Lung (tissue), 12 donors: ENCODE results near the gene CIAO1. TPM values are rescaled to one million over a fixed set of nuclear protein-coding genes. Genes with fewer than 3 reads are reported as not detected.

Source experiments
- ATAC-seq: fragments of 200-7000 bp; cut with Tn5 transposase; one replicate; pipeline ENCODE4 v1.9.1; 2020; ENCODE audit warnings: moderate number of reproducible peaks; ENCODE audit not compliant: insufficient read depth, low FRiP score
- DNase-seq, 3 donors: peaks; one replicate each; pipeline ENCODE4 v3.0.0-alpha.2; 2013 to 2017
- H3K27ac ChIP-seq, 2 donors: one replicate each; pipeline ENCODE4 v1.5.1; 2013; ENCODE audit warnings: mild to moderate bottlenecking in 2 of 2, moderate library complexity in 2 of 2, control low read depth in 1 of 2, inconsistent platforms in 1 of 2, low read depth in 1 of 2, low read length in 1 of 2
- H3K27me3 ChIP-seq, 3 donors: one replicate each; pipeline ENCODE4 v1.5.1; 2013; ENCODE audit warnings: low read length in 2 of 3; ENCODE audit not compliant: control insufficient read depth in 3 of 3, insufficient read depth in 3 of 3
- H3K36me3 ChIP-seq, 4 donors: one replicate each; pipeline ENCODE4 v1.5.1; 2013; ENCODE audit warnings: low read length in 4 of 4, mild to moderate bottlenecking in 1 of 4, moderate library complexity in 1 of 4; ENCODE audit not compliant: control insufficient read depth in 4 of 4, insufficient read depth in 4 of 4
- H3K4me1 ChIP-seq, 5 donors: one replicate each; pipeline ENCODE4 v1.5.1; 2013; ENCODE audit warnings: low read length in 5 of 5, mild to moderate bottlenecking in 2 of 5, moderate library complexity in 1 of 5; ENCODE audit not compliant: control insufficient read depth in 5 of 5, insufficient read depth in 5 of 5
- H3K4me3 ChIP-seq: one replicate; pipeline ENCODE4 v1.5.1; 2013; ENCODE audit warnings: mild to moderate bottlenecking, control low read depth, moderate library complexity
- H3K9ac ChIP-seq, 2 donors: one replicate each; pipeline ENCODE4 v1.5.1; 2013; ENCODE audit warnings: low read length in 2 of 2, control low read depth in 1 of 2; ENCODE audit not compliant: insufficient read depth in 1 of 2
- H3K9me3 ChIP-seq, 4 donors: one replicate each; pipeline ENCODE4 v1.5.1; 2013; ENCODE audit warnings: low read length in 3 of 4, mild to moderate bottlenecking in 1 of 4, moderate library complexity in 1 of 4; ENCODE audit not compliant: control insufficient read depth in 4 of 4, insufficient read depth in 3 of 4
- WGBS, 2 donors: extraction: QIAGEN DNeasy Blood & Tissue Kit; methylation state at CpG; one replicate each; pipeline ENCODE4 v1.1.7; 2013; 5-methylcytosine and 5-hydroxymethylcytosine counted together
- polyA plus RNA-seq, 2 donors: library from polyadenylated mRNA; stranded (reverse); fragments of 200-250 nt; gene quantifications; one replicate each; pipeline ENCODE4 v1.2.1, GENCODE V29; 2013
- total RNA-seq, 2 donors: library from RNA; depleted of rRNA in 1 of 2; stranded (reverse); fragments of >200 nt in 1 of 2; gene quantifications; one replicate each; pipeline ENCODE4 v1.2.1, GENCODE V29; 2014 to 2021
- TF ChIP-seq, protein P1 (sequence below): IDR thresholded peaks from 2 replicates; pipeline ENCODE4 v1.5.1; 2012; ENCODE audit warnings: mild to moderate bottlenecking; ENCODE audit errors: control extremely low read depth, extremely low read depth
- donor health status: control.
- donor health status: control.
- donor health status: Bipolar disorder and iron deficiency.
- donor health status: healthy.
- donor health status: DM: yes; HTN: yes; CAD: no.

CIAO1 gene
- total and polyA plus RNA-seq, 4 donors = 27.9 to 74.3 (median 70.9) TPM

DNA sequence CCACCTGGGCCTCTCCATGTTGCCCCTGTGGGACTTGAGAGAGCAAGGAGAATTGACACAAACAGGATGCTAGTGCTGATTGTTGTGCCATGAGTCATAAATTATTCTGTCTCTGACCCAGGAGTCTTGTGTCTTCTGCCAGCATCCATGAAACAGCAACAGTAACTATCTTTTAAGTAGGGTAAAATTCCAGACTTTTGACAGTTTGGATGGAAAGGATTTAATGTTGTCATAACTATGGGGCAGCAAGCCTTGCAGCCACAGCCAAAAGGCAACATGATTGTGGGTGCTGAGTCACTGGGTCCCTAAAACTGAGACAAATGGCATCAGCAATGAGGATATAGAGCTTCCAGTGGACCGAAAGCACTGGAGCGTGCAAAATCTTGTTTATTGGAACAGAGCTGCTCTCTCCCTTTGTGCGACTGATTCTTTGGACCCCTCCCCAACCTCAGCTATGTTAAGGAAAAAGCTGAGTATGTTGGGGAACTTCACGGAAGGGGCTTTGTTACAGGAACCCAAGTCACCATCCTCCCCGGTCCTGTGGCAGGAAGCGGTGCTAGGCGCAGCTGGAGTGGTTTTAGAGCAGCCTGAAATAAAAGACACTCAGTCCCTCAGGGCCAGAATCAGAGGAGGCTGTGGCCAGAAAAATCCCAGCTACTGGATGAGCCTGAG is 49.5 kb downstream of the CIAO1 start:
- Histone ChIP-seq H3K4me1 (no peaks in the 10 kb centered on the region), H3K27ac (no peak overlapping the region), H3K4me3 (no peak overlapping the region), H3K27me3 (peaks cover 0 to 25% (median 14%) of the 10 kb centered on the region in 3 donors), H3K9ac (no peak overlapping the region), H3K9me3 (no peaks in the 10 kb centered on the region), H3K36me3 (no peaks in the 10 kb centered on the region)
- WGBS, 2 donors = 21 to 42% methylated on average over 7 of the region's 7 CpGs
- TF ChIP-seq, protein P1, sequence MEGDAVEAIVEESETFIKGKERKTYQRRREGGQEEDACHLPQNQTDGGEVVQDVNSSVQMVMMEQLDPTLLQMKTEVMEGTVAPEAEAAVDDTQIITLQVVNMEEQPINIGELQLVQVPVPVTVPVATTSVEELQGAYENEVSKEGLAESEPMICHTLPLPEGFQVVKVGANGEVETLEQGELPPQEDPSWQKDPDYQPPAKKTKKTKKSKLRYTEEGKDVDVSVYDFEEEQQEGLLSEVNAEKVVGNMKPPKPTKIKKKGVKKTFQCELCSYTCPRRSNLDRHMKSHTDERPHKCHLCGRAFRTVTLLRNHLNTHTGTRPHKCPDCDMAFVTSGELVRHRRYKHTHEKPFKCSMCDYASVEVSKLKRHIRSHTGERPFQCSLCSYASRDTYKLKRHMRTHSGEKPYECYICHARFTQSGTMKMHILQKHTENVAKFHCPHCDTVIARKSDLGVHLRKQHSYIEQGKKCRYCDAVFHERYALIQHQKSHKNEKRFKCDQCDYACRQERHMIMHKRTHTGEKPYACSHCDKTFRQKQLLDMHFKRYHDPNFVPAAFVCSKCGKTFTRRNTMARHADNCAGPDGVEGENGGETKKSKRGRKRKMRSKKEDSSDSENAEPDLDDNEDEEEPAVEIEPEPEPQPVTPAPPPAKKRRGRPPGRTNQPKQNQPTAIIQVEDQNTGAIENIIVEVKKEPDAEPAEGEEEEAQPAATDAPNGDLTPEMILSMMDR = no peak
- no peak for ATAC-seq
- no peak for DNase-seq

DNA sequence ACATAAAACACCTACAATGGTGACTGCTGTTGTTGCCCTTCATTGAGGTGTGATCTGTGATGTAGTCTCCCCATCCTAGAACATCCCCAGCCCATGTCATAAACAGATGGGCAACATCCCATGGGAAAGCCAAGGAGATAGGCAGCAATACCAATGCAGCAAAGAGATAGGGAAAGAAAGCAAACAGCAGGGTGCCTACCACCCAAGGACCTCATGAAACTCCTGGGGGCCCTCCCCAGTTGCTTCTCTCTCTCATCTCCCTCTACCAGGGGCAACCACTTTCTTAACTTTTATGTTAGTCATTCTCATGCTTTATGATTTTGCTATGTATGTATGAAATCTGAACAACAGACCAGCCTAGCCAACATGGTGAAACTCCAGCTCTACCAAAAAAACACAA is 51.0 kb downstream of the CIAO1 start:
- TF ChIP-seq, protein P1 = no peak
- DNase-seq = no peak

DNA sequence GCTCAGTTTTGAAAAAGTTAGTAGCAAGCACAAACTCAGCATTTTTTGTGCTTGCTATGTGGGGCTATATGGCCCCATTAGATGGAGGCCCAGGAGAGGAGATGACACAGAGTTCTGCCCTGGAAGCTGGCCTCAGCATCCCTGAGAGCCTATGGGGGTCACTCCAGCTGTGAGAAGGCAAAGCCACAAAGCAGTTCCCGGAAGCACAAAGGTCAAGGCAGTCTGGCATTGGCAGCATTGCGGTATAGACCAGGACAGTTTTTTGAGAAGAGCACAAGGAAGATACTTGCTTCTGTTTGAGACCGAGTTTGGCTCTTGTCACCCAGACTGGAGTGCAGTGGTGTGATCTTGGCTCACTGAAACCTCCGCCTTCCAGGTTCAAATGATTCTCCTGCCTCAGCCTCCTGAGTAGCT is 51.6 kb downstream of the CIAO1 start:
- 93 to 94% methylated on average over 4 of the region's 4 CpGs for WGBS, 2 donors

More for the DNA sequence above, 51.0 kb downstream of the CIAO1 start:
- H3K36me3 ChIP-seq = no peaks in the 10 kb centered on the region
- peaks cover 0 to 13% (median 4%) of the 10 kb centered on the region in 5 donors for H3K4me1 ChIP-seq
- no peak overlapping the region for H3K4me3 ChIP-seq
- no peaks in the 10 kb centered on the region for H3K9me3 ChIP-seq
- no peak for ATAC-seq
- peaks cover 0 to 35% (median 22%) of the 10 kb centered on the region in 3 donors for H3K27me3 ChIP-seq
- no peak overlapping the region for H3K27ac ChIP-seq
- H3K9ac ChIP-seq = no peak overlapping the region

More for the DNA sequence above, 51.6 kb downstream of the CIAO1 start:
- DNase-seq (no peak), ATAC-seq (no peak)
- TF ChIP-seq, protein P1 = no peak
- peaks cover 0 to 14% (median 4%) of the 10 kb centered on the region in 5 donors for H3K4me1 ChIP-seq
- H3K27ac ChIP-seq = no peak overlapping the region
- H3K36me3 ChIP-seq = no peaks in the 10 kb centered on the region
- no peaks in the 10 kb centered on the region for H3K9me3 ChIP-seq
- H3K9ac ChIP-seq = no peak overlapping the region
- H3K4me3 ChIP-seq = no peak overlapping the region
- peaks cover 0 to 40% (median 27%) of the 10 kb centered on the region in 3 donors for H3K27me3 ChIP-seq
